HepG2 (cell line): ENCODE measurements around the gene CHMP4B. TPM values are rescaled to one million over a fixed set of nuclear protein-coding genes. Genes with fewer than 3 reads are reported as not detected.

Experiments used
- GABPA ChIP-seq, 2 experiments: IDR thresholded peaks; 2 replicates each; pipeline ENCODE4 v1.6.1; 2011 to 2016; ENCODE audit warnings: low read depth in 2 of 2, low read length in 1 of 2, missing biosample characterization in 1 of 2, missing genetic modification characterization in 1 of 2
- HNF1A ChIP-seq, 2 experiments: sonication (generic) in 1 of 2; formaldehyde crosslinking in 1 of 2; IDR thresholded peaks; 2 replicates each; pipeline versions ENCODE4 v1.4.0 to v1.6.1; 2016 to 2020; ENCODE audit warnings: borderline replicate concordance in 1 of 2, low read depth in 1 of 2, mild to moderate bottlenecking in 1 of 2, missing genetic modification reagents in 1 of 2
- IRX3 ChIP-seq: sonication (generic); formaldehyde crosslinking; IDR thresholded peaks from 2 replicates; pipeline ENCODE4 v1.8.1; 2023; ENCODE audit warnings: mild to moderate bottlenecking, low read depth, missing genetic modification reagents, borderline replicate concordance
- KDM5A ChIP-seq: fragments of 200-600 bp; sonication (generic); IDR thresholded peaks from 2 replicates; pipeline ENCODE4 v1.7.0; 2018; ENCODE audit warnings: antibody characterized with exemption, mild to moderate bottlenecking, low read length, borderline replicate concordance
- MNT ChIP-seq: fragments of 450-650 bp; IDR thresholded peaks from 2 replicates; pipeline ENCODE4 v1.6.1; 2016
- MYPOP ChIP-seq: sonication (generic); formaldehyde crosslinking; IDR thresholded peaks from 2 replicates; pipeline ENCODE4 v1.8.1; 2023; ENCODE audit warnings: mild to moderate bottlenecking, moderate library complexity, missing genetic modification reagents
- NKX3-1 ChIP-seq: sonication (generic); formaldehyde crosslinking; IDR thresholded peaks from 2 replicates; pipeline ENCODE4 v1.5.0; 2020; ENCODE audit warnings: missing genetic modification reagents
- RBFOX2 ChIP-seq: fragments of 200-400 bp; formaldehyde crosslinking; IDR thresholded peaks from 2 replicates; pipeline ENCODE4 v1.6.1; 2017; ENCODE audit warnings: low read depth, mild to moderate bottlenecking, low read length
- TP53 ChIP-seq: sonication (generic); formaldehyde crosslinking; conservative IDR thresholded peaks from 2 replicates; pipeline ENCODE4 v1.4.0; 2020; ENCODE audit warnings: missing genetic modification reagents
- ZNF17 ChIP-seq: sonication (generic); formaldehyde crosslinking; IDR thresholded peaks from 2 replicates; pipeline ENCODE4 v1.5.0; 2020; ENCODE audit warnings: mild to moderate bottlenecking, missing genetic modification reagents
- ZNF30 ChIP-seq: sonication (generic); formaldehyde crosslinking; IDR thresholded peaks from 2 replicates; pipeline ENCODE4 v1.5.0; 2020; ENCODE audit warnings: mild to moderate bottlenecking, missing genetic modification reagents
- ZNF441 ChIP-seq: sonication (generic); formaldehyde crosslinking; IDR thresholded peaks from 2 replicates; pipeline ENCODE4 v1.7.0; 2021; ENCODE audit warnings: missing genetic modification reagents, borderline replicate concordance
- ZNF468 ChIP-seq: sonication (generic); formaldehyde crosslinking; IDR thresholded peaks from 2 replicates; pipeline ENCODE4 v1.8.0; 2022; ENCODE audit warnings: mild to moderate bottlenecking, moderate library complexity, missing genetic modification reagents
- ZNF552 ChIP-seq: sonication (generic); formaldehyde crosslinking; IDR thresholded peaks from 2 replicates; pipeline ENCODE4 v1.9.0; 2022; ENCODE audit warnings: missing genetic modification reagents, mild to moderate bottlenecking, borderline replicate concordance
- ZNF644 ChIP-seq: IDR thresholded peaks from 2 replicates; pipeline ENCODE4 v1.6.1; 2016; ENCODE audit warnings: low read depth
- ZNF766 ChIP-seq: sonication (generic); formaldehyde crosslinking; IDR thresholded peaks from 2 replicates; pipeline ENCODE4 v1.5.0; 2020; ENCODE audit warnings: missing genetic modification reagents, borderline replicate concordance
- ZNF784 ChIP-seq: sonication (generic); formaldehyde crosslinking; IDR thresholded peaks from 2 replicates; pipeline ENCODE4 v1.5.1; 2020; ENCODE audit warnings: missing genetic modification reagents, mild to moderate bottlenecking, borderline replicate concordance
- ZNF841 ChIP-seq: sonication (generic); formaldehyde crosslinking; IDR thresholded peaks from 2 replicates; pipeline ENCODE4 v1.8.1; 2023; ENCODE audit warnings: missing genetic modification reagents, borderline replicate concordance
- ZSCAN29 ChIP-seq: sonication (generic); formaldehyde crosslinking; conservative IDR thresholded peaks from 2 replicates; pipeline ENCODE4 v1.4.0; 2020; ENCODE audit warnings: mild to moderate bottlenecking, missing genetic modification reagents
- polyA plus RNA-seq, 8 experiments: library from polyadenylated mRNA; depleted of rRNA in 3 of 8; stranded (reverse) in 7 of 8; unstranded in 1 of 8; fragments of >200 nt; fragmentation: Illumina TruSeq in 4 of 8; extraction: Trizol in 4 of 8; gene quantifications; 2 replicates each; pipeline versions ENCODE4 v1.2.1 to v1.2.3, GENCODE V29; 2011 to 2016; ENCODE audit warnings: low read depth in 4 of 8, missing spikeins in 1 of 8, mixed read lengths in 1 of 8; ENCODE audit not compliant: insufficient read depth in 1 of 8
- total RNA-seq, 5 experiments: library from RNA; depleted of rRNA; stranded (reverse); fragments of >200 nt; fragmentation: Illumina TruSeq; extraction: Trizol; gene quantifications; 2 replicates each; pipeline ENCODE4 v1.2.3, GENCODE V29; 2016; ENCODE audit warnings: low read depth in 1 of 5
- TF ChIP-seq, protein P1 (sequence below): sonication (generic); formaldehyde crosslinking; conservative IDR thresholded peaks from 2 replicates; pipeline ENCODE4 v1.8.0; 2022; ENCODE audit warnings: low read depth, missing genetic modification reagents

The CHMP4B gene
- total and polyA plus RNA-seq, 2 of the 13 experiments (the other 11 are each of a cell fraction or from before 2014, with no cell fraction given): 40.1 to 45.6 TPM

DNA sequence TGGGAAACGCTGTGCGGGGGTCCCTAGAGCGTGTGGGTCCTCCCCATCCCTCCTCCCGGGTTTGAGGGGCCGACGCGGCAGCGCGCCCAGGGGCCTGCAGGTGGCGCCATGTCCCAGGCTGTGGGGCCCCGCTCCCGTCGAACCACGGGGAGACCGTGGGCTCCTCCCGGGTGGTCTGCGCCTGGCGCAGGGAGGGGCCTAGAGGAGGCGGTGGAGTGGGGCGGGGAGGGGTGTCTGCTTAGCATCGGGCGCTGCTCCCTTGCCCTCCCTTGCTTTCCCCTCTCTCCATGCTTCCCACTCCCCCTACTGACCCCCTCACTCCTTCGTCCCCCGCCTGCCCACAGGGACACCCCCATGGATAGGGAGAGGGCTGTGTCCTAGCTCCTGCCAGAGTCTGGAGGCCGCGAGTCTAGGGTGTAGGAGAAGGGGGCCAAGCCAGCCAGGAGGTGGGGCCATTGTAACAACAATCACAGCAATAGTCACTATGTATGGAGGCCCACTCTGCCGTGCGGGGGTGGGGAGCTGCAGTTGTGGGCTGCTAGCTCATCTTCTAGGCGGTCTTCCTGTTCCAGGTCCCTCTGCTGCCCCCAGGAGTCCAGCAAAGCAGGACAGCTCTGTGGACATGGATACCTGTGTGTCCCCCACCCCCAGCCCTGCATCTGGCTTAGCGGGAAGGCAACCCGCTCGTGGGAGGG is 51.7 kb downstream of the CHMP4B start (continued):
- TF ChIP-seq HNF1A (IDR thresholded peaks at IDR 0.05; ENCODE audit: low read depth) (no peak), HNF1A (CRISPR knock-in tag; IDR thresholded peaks at IDR 0.05; ENCODE audit: borderline replicate concordance) (no peak), RBFOX2 (no peak), ZNF784 (CRISPR knock-in tag) (no peak), MYPOP (CRISPR knock-in tag) (no peak), TP53 (CRISPR knock-in tag) (no peak), ZNF766 (CRISPR knock-in tag) (no peak), NKX3-1 (CRISPR knock-in tag) (no peak), ZSCAN29 (CRISPR knock-in tag) (no peak), ZNF30 (no peak), ZNF841 (CRISPR knock-in tag) (no peak), MNT (no peak), ZNF552 (CRISPR knock-in tag) (0 out of 2 replicates have a peak, but pooled peaks have one; percentile 28), ZNF644 (CRISPR knock-in tag) (no peak), ZNF441 (CRISPR knock-in tag) (peak; percentile 60; the same call in 1 of the 2 replicates), KDM5A (no peak), IRX3 (no peak), ZNF468 (CRISPR knock-in tag) (no peak), GABPA (IDR thresholded peaks at IDR 0.05; ENCODE audit: low read depth, low read length) (no peak), GABPA (CRISPR knock-in tag; IDR thresholded peaks at IDR 0.05; ENCODE audit: low read depth) (no peak), ZNF17 (CRISPR knock-in tag) (no peak)
- TF ChIP-seq, protein P1, sequence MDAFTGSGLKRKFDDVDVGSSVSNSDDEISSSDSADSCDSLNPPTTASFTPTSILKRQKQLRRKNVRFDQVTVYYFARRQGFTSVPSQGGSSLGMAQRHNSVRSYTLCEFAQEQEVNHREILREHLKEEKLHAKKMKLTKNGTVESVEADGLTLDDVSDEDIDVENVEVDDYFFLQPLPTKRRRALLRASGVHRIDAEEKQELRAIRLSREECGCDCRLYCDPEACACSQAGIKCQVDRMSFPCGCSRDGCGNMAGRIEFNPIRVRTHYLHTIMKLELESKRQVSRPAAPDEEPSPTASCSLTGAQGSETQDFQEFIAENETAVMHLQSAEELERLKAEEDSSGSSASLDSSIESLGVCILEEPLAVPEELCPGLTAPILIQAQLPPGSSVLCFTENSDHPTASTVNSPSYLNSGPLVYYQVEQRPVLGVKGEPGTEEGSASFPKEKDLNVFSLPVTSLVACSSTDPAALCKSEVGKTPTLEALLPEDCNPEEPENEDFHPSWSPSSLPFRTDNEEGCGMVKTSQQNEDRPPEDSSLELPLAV (CRISPR knock-in tag): no peak
